GM12878 (cell line): ENCODE data around the gene CACNA2D4. TPM values are rescaled to one million over a fixed set of nuclear protein-coding genes. Genes with fewer than 3 reads are reported as not detected.

Source experiments
- ATAC-seq: fragments of 200-7000 bp; cut with Tn5 transposase; 3 replicates; pipeline ENCODE4 v1.9.1; 2020; ENCODE audit warnings: mild to moderate bottlenecking, moderate library complexity
- BruUV-seq: library from RNA; stranded (reverse); fragments of 400-500 nt; replicated peaks from 2 replicates; lab custom pipeline; 2021; lab: Mats Ljungman, UMichigan
- CTCF ChIA-PET: fragments of 300-600 bp; sonication (Branson Sonifier 250); formaldehyde crosslinking; extraction: SDS; loops from one replicate; lab custom pipeline; 2021; ENCODE audit warnings: inconsistent platforms; lab: Yijun Ruan, JAX
- POLR2A ChIA-PET: fragments of 350-600 bp; formaldehyde crosslinking; extraction: SDS; loops from one replicate; lab custom pipeline; 2021; ENCODE audit warnings: inconsistent platforms; lab: Charles Lee
- RAD21 ChIA-PET: fragments of 300-600 bp; sonication (Branson Sonifier 250); formaldehyde crosslinking; loops from one replicate; lab custom pipeline; 2023; ENCODE audit warnings: antibody characterized with exemption; ENCODE audit not compliant: unreplicated experiment; lab: Charles Lee
- SMC1A ChIA-PET: fragments of 300-600 bp; sonication (Branson Sonifier 250); formaldehyde crosslinking; loops from one replicate; lab custom pipeline; 2023; ENCODE audit not compliant: unreplicated experiment, uncharacterized antibody; lab: Charles Lee
- DNase-seq: peaks from one replicate; pipeline ENCODE4 v3.0.0-alpha.2; 2011; ENCODE audit warnings: low read depth, low spot score
- FAIRE-seq: peaks from 3 replicates; lab custom pipeline; 2011; peaks lifted over from hg19 to GRCh38; lab: Jason Lieb, UNC
- H2AFZ ChIP-seq: 2 replicates; pipeline ENCODE4 v1.6.0; 2011; ENCODE audit warnings: low read depth, low read length, control low read depth; ENCODE audit not compliant: control insufficient read depth
- H3K27ac ChIP-seq: 2 replicates; pipeline ENCODE4 v1.5.1; 2011; ENCODE audit warnings: control low read depth; ENCODE audit not compliant: control insufficient read depth, insufficient read depth
- H3K27me3 ChIP-seq, 2 experiments: replicated peaks in 1 of 2; 2 replicates each; pipeline versions ENCODE4 v1.6.0 to v1.6.1; 2011; ENCODE audit warnings: low read length in 1 of 2; ENCODE audit not compliant: control insufficient read depth in 2 of 2, insufficient read depth in 2 of 2
- H3K36me3 ChIP-seq, 2 experiments: 2 replicates each; pipeline ENCODE4 v1.5.1; 2011; ENCODE audit warnings: low read length in 1 of 2; ENCODE audit not compliant: control insufficient read depth in 2 of 2, insufficient read depth in 2 of 2
- H3K4me1 ChIP-seq: 2 replicates; pipeline ENCODE4 v1.6.1; 2011; ENCODE audit warnings: mild to moderate bottlenecking, low read length, moderate library complexity, mixed read lengths; ENCODE audit not compliant: control insufficient read depth, insufficient read depth
- H3K4me2 ChIP-seq: 2 replicates; pipeline ENCODE4 v1.6.0; 2011; ENCODE audit warnings: control low read depth; ENCODE audit not compliant: control insufficient read depth, insufficient read depth
- H3K4me3 ChIP-seq: fragments of 200-600 bp; sonication (generic); 2 replicates; pipeline ENCODE4 v1.5.1; 2016
- H3K79me2 ChIP-seq: 2 replicates; pipeline ENCODE4 v1.6.0; 2011; ENCODE audit warnings: low read length; ENCODE audit not compliant: control insufficient read depth, insufficient read depth
- H3K9ac ChIP-seq: 2 replicates; pipeline ENCODE4 v1.8.0; 2011; ENCODE audit warnings: low read length, control low read depth, mixed read lengths; ENCODE audit not compliant: control insufficient read depth, insufficient read depth
- H3K9me3 ChIP-seq: replicated peaks from 3 replicates; pipeline ENCODE4 v1.5.1; 2011; ENCODE audit warnings: mild to moderate bottlenecking, low read length; ENCODE audit not compliant: control insufficient read depth, insufficient read depth
- H4K20me1 ChIP-seq: 2 replicates; pipeline ENCODE4 v1.6.0; 2011; ENCODE audit not compliant: control insufficient read depth, insufficient read depth
- MTA2 ChIP-seq: fragments of 450-650 bp; IDR thresholded peaks from 2 replicates; pipeline ENCODE4 v1.6.1; 2016; ENCODE audit warnings: low read depth, mild to moderate bottlenecking, moderate library complexity
- WGBS: methylation state at CpG from one replicate; pipeline ENCODE4 v1.1.6; 2016; ENCODE audit warnings: low lambda C conversion rate; ENCODE audit not compliant: insufficient replicate concordance, insufficient coverage; ENCODE audit errors: missing lambda C conversion rate; 5-methylcytosine and 5-hydroxymethylcytosine counted together
- in situ Hi-C: fragments of 300-500 bp; cut with MboI; formaldehyde crosslinking; loops from 9 replicates; pipeline ENCODE4 v1.14.3; 2018; ENCODE audit warnings: mixed read lengths
- intact Hi-C: fragments of 100-400 bp; cut with micrococcal nuclease; formaldehyde crosslinking; loops from one replicate; pipeline ENCODE4 v1.14.2; 2022; ENCODE audit not compliant: unreplicated experiment
- polyA plus RNA-seq, 11 experiments: library from polyadenylated mRNA; depleted of rRNA in 4 of 11; unstranded in 6 of 11; stranded (reverse) in 5 of 11; fragments of >200 nt; fragmentation: Nextera tagmentation in 4 of 11; fragmentation: Illumina TruSeq in 1 of 11; extraction: Ambion mirVana in 4 of 11; extraction: Trizol in 1 of 11; gene quantifications; 1 replicate in 1 of 11; 2 replicates in 10 of 11; pipeline versions ENCODE4 v1.2.1 to v1.2.3, GENCODE V29; 2011 to 2016; ENCODE audit warnings: inconsistent platforms in 2 of 11, missing spikeins in 2 of 11, low read depth in 1 of 11
- total RNA-seq, 4 experiments: library from RNA; depleted of rRNA in 3 of 4; stranded (reverse); fragments of >200 nt in 3 of 4; fragmentation: Illumina TruSeq in 1 of 4; extraction: Trizol in 1 of 4; gene quantifications; 2 replicates each; pipeline versions ENCODE4 v1.2.1 to v1.2.3, GENCODE V29; 2013 to 2021
- TF ChIP-seq, protein P1 (sequence below): fragments of 450-650 bp; formaldehyde crosslinking; IDR thresholded peaks from 2 replicates; pipeline ENCODE4 v1.4.0; 2022; ENCODE audit warnings: mild to moderate bottlenecking, moderate library complexity
- TF ChIP-seq, protein P2 (sequence below), 3 experiments: IDR thresholded peaks in 2 of 3; conservative IDR thresholded peaks in 1 of 3; 2 replicates each; pipeline ENCODE4 v1.5.1; 2011; ENCODE audit warnings: low read depth in 3 of 3, low read length in 3 of 3, mild to moderate bottlenecking in 3 of 3, control low read depth in 2 of 3, moderate library complexity in 2 of 3, inconsistent platforms in 1 of 3, mixed read lengths in 1 of 3; ENCODE audit not compliant: control insufficient read depth in 2 of 3, insufficient read depth in 1 of 3; ENCODE audit errors: extremely low read depth in 1 of 3

Gene CACNA2D4
- total and polyA plus RNA-seq, 10 of the 15 experiments (the other 5 are each of a cell fraction or from before 2014, with no cell fraction given): 0.03 to 1.0 (median 0.65) TPM

DNA sequence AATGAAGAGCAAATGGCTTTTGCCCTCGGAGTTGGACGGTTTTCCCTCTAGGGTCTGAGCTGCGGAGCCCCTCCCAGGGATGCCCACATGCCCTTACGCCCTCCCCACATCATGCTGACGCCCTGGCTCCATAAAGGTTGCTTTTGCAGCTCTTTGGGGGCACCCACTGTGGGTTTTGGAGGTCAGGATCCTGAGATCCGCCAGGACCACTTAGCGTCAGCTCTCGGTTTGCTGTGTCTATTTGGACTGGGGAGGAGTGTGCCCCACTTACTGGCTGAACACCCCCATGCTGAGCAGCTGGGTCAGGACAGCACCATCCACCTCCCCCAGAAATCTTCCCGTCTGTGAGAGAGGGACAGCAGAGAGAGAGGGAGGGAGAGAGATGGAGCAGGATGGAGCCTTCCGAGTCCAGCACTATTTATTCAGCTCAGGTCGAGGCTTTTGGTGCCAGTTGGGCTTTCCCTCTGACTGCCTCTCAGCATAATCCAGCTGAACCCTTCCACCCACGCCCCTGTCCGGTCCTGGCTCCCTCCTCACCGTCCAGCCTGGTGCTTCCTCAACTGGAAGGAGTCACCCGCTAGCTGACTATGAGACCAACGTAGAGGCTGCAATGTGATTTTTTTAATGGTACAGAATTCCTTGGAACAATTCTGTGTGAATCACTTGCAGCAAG lies 117.0 kb downstream of the CACNA2D4 start (continued):
- TF ChIP-seq, protein P1, sequence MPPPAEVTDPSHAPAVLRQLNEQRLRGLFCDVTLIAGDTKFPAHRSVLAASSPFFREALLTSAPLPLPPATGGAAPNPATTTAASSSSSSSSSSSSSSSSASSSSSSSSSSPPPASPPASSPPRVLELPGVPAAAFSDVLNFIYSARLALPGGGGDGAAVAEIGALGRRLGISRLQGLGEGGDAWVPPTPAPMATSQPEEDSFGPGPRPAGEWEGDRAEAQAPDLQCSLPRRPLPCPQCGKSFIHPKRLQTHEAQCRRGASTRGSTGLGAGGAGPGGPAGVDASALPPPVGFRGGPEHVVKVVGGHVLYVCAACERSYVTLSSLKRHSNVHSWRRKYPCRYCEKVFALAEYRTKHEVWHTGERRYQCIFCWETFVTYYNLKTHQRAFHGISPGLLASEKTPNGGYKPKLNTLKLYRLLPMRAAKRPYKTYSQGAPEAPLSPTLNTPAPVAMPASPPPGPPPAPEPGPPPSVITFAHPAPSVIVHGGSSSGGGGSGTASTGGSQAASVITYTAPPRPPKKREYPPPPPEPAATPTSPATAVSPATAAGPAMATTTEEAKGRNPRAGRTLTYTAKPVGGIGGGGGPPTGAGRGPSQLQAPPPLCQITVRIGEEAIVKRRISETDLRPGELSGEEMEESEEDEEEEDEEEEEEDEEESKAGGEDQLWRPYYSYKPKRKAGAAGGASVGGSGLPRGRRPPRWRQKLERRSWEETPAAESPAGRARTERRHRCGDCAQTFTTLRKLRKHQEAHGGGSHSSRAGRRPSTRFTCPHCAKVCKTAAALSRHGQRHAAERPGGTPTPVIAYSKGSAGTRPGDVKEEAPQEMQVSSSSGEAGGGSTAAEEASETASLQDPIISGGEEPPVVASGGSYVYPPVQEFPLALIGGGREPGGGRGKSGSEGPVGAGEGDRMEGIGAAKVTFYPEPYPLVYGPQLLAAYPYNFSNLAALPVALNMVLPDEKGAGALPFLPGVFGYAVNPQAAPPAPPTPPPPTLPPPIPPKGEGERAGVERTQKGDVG (CRISPR knock-in tag): no peak

- no peak overlapping the region for H2AFZ ChIP-seq
- ChIA-PET CTCF (interaction anchor here (0.6 to 6.5 kb wide), 9 partner anchors 11 to 234 kb away, joined by 3 to 106 read pairs (median 3); no protein-coding TSS in a partner anchor), RAD21 (interaction anchor here (0.6 to 6.5 kb wide), 5 partner anchors 9 to 218 kb away, joined by 3 to 69 read pairs (median 3); no protein-coding TSS in a partner anchor), SMC1A (interaction anchor here (0.7 to 2.8 kb wide), 7 partner anchors 123 to 141 kb away, joined by 3 to 16 read pairs (median 3); no protein-coding TSS in a partner anchor), POLR2A (interaction anchor here (1.1 kb wide), 1 partner anchor 140 kb away, joined by 3 read pairs; no protein-coding TSS in a partner anchor)
- H3K27me3 ChIP-seq: no peaks in the 10 kb centered on the region
- no peak overlapping the region for H3K27ac ChIP-seq
- FAIRE-seq: no peak
- no peak for DNase-seq
- TF ChIP-seq MTA2: no peak
- TF ChIP-seq, protein P2, sequence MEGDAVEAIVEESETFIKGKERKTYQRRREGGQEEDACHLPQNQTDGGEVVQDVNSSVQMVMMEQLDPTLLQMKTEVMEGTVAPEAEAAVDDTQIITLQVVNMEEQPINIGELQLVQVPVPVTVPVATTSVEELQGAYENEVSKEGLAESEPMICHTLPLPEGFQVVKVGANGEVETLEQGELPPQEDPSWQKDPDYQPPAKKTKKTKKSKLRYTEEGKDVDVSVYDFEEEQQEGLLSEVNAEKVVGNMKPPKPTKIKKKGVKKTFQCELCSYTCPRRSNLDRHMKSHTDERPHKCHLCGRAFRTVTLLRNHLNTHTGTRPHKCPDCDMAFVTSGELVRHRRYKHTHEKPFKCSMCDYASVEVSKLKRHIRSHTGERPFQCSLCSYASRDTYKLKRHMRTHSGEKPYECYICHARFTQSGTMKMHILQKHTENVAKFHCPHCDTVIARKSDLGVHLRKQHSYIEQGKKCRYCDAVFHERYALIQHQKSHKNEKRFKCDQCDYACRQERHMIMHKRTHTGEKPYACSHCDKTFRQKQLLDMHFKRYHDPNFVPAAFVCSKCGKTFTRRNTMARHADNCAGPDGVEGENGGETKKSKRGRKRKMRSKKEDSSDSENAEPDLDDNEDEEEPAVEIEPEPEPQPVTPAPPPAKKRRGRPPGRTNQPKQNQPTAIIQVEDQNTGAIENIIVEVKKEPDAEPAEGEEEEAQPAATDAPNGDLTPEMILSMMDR (IDR thresholded peaks at IDR 0.05 in 2 of 3, conservative IDR thresholded peaks at IDR 0.05 in 1 of 3; ENCODE audit: control insufficient read depth in 2 of 3, extremely low read depth in 1 of 3, insufficient read depth in 1 of 3, low read depth in 3 of 3, low read length in 3 of 3): peak; percentile 15 to 59 (median 43); a peak in 3 of 6 replicates
- peak; percentile 27 for ATAC-seq
- 21% methylated on average over 14 of the region's 14 CpGs for WGBS
- peaks cover 4% of the 10 kb centered on the region; the same call in 1 of the 2 replicates for H3K4me1 ChIP-seq
- in situ Hi-C loops: no loop called here
- no peaks in the 10 kb centered on the region; the same call in 1 of the 2 replicates for H3K79me2 ChIP-seq
- intact Hi-C loops: no loop called here
- H3K9me3 ChIP-seq: no peaks in the 10 kb centered on the region
- H3K4me2 ChIP-seq: no peak overlapping the region
- H3K9ac ChIP-seq: no peak overlapping the region
- no TSS peak for BruUV-seq
- no peak overlapping the region for H3K4me3 ChIP-seq
- no peaks in the 10 kb centered on the region; a peak in 1 of 4 replicates for H3K36me3 ChIP-seq
- H4K20me1 ChIP-seq: no peaks in the 10 kb centered on the region
Measured at GRCh38 chr12:1800401-1801302, 117.8 kb downstream of the CACNA2D4 start.
